ENCODE results near the gene LRRC38. TPM values are rescaled to one million over a fixed set of nuclear protein-coding genes. Genes with fewer than 3 reads are reported as not detected.

The LRRC38 gene
- total and polyA plus RNA-seq, 2 of the 13 experiments (the other 11 are each of a cell fraction or from before 2014, with no cell fraction given) = not detected

DNA sequence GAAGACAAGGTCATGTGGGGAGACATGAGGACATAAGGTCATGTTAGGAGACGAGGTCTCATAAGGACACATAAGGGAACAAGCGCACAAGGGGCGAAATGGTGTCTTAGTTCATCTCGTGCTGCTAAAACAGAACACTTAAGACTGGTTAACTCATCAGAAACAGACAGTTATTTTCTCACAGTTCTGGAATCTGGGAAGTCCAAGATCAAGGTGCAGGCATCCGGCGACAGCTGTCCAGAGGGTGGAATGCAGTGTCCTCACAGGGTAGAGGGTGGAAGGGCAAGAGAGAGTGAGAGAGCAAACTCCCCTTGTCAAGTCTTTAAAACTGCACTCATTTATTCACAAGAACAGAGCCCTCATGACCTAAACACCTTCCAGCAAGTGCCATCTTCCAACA is 35.2 kb upstream of the LRRC38 start:
- ChIA-PET POLR2A (no interaction called here), CTCF (ENCODE audit: low intra/inter-chr PET ratio, low total read pairs) (no interaction called here)
- Histone ChIP-seq H3K36me3 (replicated peaks in 1 of 2; ENCODE audit: control insufficient read depth in 1 of 2, insufficient read depth in 2 of 2, low read length in 2 of 2) (no peaks in the 10 kb centered on the region), H3K4me1 (ENCODE audit: insufficient read depth, low read length) (no peaks in the 10 kb centered on the region), H3K79me2 (ENCODE audit: insufficient read depth, low read length) (no peaks in the 10 kb centered on the region), H4K20me1 (ENCODE audit: insufficient read depth, low read length) (no peaks in the 10 kb centered on the region), H3K27me3 (ENCODE audit: control insufficient read depth in 1 of 2, insufficient read depth in 2 of 2, low read length in 2 of 2) (peaks cover 0 to 4% of the 10 kb centered on the region in 2 experiments; a peak in 2 of 5 replicates), H3K4me2 (ENCODE audit: low read depth, low read length) (no peak overlapping the region), H3K9me3 (ENCODE audit: low read length) (no peaks in the 10 kb centered on the region), H3K4me3 (replicated peaks in 1 of 3; ENCODE audit: insufficient read depth in 1 of 3, low read depth in 2 of 3, low read length in 3 of 3) (no peak overlapping the region), H3K27ac (ENCODE audit: extremely low read length, insufficient read depth, low read length) (no peak overlapping the region), H2AFZ (ENCODE audit: low read length) (no peak overlapping the region), H3K9ac (ENCODE audit: insufficient read depth, low read depth, low read length) (no peak overlapping the region)
- no peak for TF ChIP-seq SRSF9 (IDR thresholded peaks at IDR 0.05; ENCODE audit: borderline replicate concordance, insufficient read depth, low read depth, low read length, poor library complexity, severe bottlenecking)
- TF ChIP-seq U2AF2 (IDR thresholded peaks at IDR 0.05; ENCODE audit: low read depth, low read length) = no peak
- no peak for TF ChIP-seq TBX2 (CRISPR knock-in tag; IDR thresholded peaks at IDR 0.05; ENCODE audit: borderline replicate concordance)
- TF ChIP-seq, protein P1, sequence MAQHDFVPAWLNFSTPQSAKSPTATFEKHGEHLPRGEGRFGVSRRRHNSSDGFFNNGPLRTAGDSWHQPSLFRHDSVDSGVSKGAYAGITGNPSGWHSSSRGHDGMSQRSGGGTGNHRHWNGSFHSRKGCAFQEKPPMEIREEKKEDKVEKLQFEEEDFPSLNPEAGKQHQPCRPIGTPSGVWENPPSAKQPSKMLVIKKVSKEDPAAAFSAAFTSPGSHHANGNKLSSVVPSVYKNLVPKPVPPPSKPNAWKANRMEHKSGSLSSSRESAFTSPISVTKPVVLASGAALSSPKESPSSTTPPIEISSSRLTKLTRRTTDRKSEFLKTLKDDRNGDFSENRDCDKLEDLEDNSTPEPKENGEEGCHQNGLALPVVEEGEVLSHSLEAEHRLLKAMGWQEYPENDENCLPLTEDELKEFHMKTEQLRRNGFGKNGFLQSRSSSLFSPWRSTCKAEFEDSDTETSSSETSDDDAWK (CRISPR knock-in tag; IDR thresholded peaks at IDR 0.05) = no peak
- TF ChIP-seq ZNF12 (CRISPR knock-in tag; IDR thresholded peaks at IDR 0.05) = no peak
- TF ChIP-seq ARHGAP35 (CRISPR knock-in tag; IDR thresholded peaks at IDR 0.05; ENCODE audit: borderline replicate concordance) = no peak
- TF ChIP-seq, protein P2, sequence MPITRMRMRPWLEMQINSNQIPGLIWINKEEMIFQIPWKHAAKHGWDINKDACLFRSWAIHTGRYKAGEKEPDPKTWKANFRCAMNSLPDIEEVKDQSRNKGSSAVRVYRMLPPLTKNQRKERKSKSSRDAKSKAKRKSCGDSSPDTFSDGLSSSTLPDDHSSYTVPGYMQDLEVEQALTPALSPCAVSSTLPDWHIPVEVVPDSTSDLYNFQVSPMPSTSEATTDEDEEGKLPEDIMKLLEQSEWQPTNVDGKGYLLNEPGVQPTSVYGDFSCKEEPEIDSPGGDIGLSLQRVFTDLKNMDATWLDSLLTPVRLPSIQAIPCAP (CRISPR knock-in tag; IDR thresholded peaks at IDR 0.05; ENCODE audit: low read depth) = no peak
- TF ChIP-seq ZFP62 (CRISPR knock-in tag; IDR thresholded peaks at IDR 0.05) = no peak
- TF ChIP-seq ATAD3A (CRISPR knock-in tag; IDR thresholded peaks at IDR 0.05) = no peak
- no peak for TF ChIP-seq ZFP90 (CRISPR knock-in tag; IDR thresholded peaks at IDR 0.05; ENCODE audit: borderline replicate concordance)
- TF ChIP-seq BRCA1 (CRISPR knock-in tag; IDR thresholded peaks at IDR 0.05) = no peak
- ATAC-seq = no peak
- WGBS (ENCODE audit: low lambda C conversion rate) = 23% methylated on average over 6 of the region's 6 CpGs
- no TSS peak for BruUV-seq (replicated peaks)
- no peak for DNase-seq (ENCODE audit: low spot score)
- no peak for FAIRE-seq
- in situ Hi-C loops (cut with HindIII; ENCODE audit: extremely low pct_ligation_motif_present, low pct_unique_long_range_greater_than_20kb) (no loop called here), intact Hi-C loops (cut with micrococcal nuclease; ENCODE audit: unreplicated experiment) (no loop called here)

All from HepG2 (cell line).